HG03196 (cell line): ENCODE data around the gene ARV1.
"Not testable (repeated sequence)": the region's sequence is repeated elsewhere in the genome, so short reads cannot be mapped to it uniquely, and the experiment has no call there.

Experiments
- ATAC-seq: cut with Tn5 transposase; IDR thresholded peaks from one replicate; pipeline ENCODE4 v1.9.1; 2021; ENCODE audit not compliant: unreplicated experiment

ARV1 gene

DNA sequence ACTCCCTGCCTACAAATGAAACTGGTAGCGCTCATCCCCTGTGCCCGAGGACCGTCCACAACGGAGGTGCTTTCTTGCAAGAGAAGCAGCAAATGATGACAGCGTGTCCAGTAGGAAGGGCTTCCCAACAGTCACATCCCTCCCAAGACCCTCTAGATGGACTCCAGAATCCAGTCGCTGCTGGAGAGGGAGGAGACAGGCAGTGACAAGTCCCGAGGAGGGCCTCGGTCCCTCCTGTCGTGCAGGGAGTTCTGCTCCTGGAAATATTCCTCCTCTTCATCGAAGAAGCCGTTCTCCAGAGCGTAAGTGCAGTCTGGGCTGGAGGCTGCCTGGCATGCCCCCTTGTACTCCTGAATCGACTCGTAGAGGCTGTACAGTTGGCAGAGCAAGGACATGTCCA lies 40.8 kb downstream of the ARV1 start:
- ATAC-seq, result no peak

DNA sequence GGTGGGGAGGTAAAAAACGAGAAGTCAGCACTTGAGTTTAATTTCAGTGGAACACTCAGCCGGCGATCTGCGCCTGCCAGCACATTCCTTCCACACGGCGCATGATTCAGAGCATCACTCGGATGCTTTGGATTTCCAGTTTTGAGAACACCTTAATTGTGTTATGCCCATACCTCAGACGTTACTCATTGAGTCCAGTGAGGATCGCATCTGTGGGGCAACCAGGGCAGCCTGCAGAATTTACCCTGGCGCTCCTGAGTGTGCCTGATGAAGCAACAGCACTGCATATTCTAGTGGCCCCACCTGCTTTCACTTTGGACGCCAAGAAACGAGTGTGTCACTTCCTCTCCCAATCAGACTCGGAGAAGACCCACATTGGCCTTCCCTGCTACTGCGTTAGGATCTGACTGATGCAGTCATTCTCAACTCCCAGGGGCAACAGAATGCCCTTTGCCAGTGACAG lies 41.3 kb downstream of the ARV1 start:
- ATAC-seq, result no peak

DNA sequence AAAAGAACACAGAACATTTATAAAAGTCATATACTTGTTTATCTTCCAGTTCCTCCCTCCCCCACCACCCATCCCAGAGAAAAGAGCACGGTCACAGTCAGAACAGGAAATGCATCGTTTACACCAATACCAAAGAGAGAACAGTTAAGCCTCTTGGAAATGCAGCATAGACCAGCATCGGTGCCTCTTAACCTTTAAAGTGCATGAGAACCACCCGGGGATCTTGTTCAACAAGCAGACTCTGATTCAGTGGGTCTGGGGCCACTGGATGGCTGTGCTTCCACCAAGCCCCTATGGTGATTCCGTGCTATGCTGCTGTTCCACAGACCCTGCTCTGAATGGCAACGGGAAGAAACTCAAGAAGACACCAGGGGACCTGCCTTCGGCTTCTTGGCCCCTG lies 41.9 kb downstream of the ARV1 start:
- ATAC-seq, result no peak

DNA sequence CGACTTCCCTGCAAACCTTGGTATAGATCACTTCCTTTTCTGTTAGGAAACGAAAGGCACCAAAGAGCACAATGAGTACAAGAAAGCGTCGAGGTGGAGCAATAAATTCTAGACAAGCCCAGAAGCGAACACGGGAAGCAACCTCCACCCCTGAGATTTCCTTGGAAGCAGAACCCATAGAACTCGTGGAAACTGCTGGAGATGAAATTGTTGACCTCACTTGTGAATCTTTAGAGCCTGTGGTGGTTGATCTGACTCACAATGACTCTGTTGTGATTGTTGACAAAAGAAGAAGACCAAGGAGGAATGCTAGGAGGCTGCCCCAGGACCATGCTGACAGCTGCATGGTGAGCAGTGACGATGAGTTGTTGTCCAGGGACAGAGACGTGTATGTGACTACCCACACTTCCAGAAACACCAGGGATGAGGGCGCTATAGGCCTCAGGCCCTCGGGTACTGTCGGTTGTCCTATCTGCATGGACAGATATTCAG lies 42.7 kb downstream of the ARV1 start:
- ATAC-seq, result no peak

DNA sequence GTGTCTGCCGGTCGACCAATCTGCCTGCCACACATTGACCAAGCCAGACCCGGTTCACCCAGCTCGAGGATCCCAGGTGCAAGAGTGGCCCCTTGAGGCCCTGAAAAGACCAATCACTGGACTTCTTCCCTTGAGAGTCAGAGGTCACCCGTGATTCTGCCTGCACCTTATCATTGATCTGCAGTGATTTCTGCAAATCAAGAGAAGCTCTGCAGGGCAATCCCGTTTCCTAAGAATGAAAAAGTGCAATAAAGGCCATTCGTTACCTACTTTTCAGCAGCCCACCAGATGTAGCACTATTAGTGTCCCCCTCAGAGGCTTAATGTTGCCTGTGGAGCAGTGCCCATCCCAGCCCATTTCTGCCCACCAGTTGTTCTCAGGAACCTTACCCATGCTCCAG lies 43.6 kb downstream of the ARV1 start:
- ATAC-seq, result not testable (repeated sequence)

DNA sequence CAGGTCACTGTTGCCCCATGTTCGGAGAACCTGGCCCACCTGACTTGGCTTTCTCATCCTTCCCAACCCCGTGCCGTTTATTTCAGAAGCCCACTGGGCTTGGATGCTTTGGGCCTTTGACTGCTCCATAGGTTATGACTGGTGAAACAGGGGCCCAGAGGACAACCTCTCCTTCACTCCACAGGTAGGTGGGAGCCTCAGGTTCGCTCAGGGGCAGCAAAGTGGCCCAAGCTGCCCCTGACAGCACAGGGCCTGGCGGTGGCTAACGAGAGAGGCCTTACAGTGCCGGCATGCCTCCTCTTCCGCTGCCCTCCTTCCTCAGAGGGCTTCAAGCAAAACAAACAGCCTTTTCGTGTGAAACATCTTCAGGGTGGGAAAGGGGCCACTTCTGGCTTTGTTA lies 44.3 kb downstream of the ARV1 start:
- ATAC-seq, result no peak

DNA sequence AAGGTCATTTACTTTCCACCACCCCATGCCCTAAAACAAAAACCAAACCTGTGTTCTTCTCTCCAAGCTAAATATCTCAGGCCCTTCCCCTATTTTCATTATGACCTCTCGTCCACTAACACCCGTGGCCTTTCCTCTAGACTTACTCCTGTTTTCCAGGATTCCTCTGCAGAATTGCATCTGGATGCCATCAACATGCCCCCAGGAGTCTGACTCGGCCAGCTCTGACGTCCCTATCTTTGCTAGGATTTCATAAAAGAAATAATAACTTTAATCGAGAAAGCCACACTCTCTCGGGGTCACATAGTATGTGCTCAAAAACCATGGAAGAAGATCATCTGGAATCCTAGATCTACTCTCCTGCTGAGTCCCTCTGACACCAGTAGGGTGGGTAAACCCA lies 47.7 kb downstream of the ARV1 start:
- no peak for ATAC-seq

DNA sequence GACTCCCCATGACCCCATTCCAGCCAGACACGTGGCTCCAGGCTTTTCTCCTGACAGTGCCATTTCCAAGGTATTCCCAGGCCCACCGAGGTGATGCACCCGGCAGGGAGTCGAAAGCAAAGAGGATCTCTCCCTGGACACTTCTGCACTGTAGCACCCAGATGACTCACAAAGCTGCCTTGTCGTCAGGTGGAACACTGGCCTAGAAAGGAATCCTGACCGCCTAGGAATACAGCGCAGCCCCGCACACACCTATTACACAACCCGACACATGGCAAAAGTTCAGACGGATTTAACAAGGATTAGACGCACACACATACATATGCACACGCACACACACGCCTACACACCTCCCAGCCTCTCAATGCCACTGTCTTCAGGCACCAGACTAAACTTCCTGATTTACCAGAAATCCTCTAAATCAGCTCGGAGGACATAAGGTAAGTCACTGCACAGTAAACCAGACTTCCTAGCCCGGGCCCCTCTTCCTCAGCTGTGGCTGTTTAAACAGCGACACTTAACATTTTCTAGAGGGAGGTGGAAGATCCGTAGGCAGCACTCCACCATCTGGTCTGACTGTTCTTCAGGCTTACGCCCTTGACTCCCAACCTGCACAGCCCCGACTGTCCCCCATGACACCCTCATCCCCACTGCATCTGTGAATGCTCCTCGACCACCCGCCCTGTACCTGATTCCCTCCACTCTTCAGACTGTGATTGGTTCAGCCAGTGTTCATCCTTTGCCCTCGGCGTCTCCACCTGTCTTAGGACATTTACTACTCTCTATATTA lies 48.4 kb downstream of the ARV1 start:
- no peak for ATAC-seq

DNA sequence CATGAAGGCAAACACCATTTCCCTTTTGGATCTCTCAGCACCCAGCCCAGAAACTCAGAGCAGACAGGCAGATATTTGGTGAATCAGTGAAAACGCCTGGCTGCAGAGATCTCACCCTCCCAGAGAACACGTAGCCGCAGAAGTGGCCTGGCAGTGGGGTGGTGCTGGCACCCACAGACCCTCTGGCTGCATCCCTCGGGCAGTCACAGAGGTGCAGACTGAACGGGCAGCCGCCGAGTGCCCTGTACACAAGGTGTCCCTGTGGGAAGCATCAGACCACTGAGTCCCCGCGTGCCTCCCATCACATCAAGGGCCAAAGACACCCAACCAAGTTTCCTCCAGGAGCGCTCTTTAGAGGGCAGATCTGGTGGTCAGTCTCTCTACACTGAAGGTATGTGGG lies 49.1 kb downstream of the ARV1 start:
- ATAC-seq, result no peak

DNA sequence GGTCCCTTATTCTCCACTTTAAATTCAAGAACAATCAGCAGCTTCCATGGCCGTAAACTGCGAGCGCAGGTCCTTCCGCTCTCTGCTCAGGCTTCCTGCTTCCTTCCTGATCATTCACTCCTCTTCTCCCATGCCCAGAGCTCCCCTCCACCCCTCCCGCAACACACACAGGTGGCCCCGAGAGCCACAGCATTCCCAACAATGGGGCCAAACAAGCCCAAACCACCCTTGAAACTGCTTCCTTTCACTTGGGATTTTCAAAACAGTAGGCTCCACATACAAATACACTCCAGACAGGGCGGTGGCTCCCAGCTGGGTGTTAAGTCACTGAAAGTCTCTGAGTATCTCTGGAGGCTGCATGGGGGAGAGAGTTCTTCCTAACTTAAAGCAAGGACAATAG lies 49.8 kb downstream of the ARV1 start:
- ATAC-seq, result no peak

DNA sequence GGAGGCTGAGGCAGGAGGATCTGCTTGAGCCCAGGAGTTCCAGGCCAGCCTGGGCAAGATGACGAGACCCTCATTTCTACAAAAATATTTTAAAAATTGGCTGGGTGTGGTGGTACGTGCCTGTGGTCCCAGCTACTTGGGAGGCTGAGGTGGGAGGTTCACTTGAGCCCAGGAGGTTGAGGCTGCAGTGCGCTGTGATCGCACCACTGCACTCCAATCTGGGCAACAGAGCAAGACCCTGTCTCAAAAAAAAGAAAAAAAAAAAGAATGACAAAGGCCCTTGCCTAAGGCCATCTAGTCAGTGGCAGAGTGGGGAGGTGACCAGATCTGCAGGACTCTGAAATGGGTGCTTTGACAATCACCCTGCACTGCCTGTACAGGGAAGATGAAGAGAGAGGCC lies 50.4 kb downstream of the ARV1 start:
- not testable (repeated sequence) for ATAC-seq

DNA sequence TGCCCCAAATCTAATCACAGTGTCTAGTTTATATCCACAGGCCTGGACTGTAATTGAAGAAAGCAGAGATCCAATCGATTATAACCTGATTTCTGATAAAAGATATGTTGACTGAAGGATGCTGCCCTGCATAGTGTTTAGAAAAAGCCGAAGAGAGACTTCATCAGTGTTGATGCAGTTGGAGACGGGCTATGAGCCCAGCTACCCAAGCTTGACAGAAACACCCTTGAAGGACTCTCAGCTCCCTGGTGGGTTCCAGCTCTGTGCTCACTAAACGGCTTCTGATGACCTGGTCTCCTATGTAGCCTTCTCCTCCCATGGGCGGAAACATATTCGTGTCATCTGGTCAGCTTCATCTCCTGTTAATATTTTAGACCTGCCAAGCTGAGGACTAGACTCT lies 50.9 kb downstream of the ARV1 start:
- ATAC-seq, result no peak

DNA sequence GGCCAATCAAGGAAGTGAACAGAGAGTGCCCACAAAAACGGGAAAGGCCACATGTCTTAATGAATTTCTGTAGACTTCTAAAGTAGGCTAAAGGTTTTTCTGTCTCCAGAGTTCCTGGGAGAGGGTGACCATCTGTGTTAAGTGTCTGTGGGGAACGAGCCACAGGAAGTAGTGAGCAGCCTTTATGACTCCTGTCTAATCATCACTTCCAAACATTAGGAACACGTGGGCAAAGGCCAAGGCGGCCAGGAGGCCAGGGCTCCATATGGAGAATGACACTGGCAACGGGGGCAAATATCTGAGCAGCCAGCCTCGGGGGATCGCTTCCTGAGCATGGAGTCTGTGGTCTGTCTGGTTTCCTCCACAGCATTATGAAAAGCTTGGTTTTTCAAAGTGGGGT lies 54.1 kb downstream of the ARV1 start:
- ATAC-seq, result no peak

DNA sequence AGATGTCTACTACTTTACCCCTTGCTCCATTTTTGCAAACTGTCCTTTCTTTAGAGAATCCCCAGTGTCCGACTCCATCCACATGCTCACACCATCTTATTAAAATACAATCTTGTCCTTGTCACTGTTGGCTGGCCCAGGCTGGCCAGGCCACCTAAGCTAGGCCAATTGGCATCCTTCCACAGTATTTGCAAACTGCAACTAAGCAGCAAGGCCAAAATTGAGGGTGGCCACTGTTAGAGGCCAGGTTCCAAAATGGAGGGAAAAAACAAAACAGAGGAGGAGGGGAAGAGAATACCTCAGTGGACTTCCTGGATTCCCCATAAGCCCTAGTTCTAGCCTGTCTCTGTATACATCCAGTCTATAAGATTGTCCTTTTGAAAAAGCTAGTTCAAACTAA lies 56.9 kb downstream of the ARV1 start:
- no peak for ATAC-seq

DNA sequence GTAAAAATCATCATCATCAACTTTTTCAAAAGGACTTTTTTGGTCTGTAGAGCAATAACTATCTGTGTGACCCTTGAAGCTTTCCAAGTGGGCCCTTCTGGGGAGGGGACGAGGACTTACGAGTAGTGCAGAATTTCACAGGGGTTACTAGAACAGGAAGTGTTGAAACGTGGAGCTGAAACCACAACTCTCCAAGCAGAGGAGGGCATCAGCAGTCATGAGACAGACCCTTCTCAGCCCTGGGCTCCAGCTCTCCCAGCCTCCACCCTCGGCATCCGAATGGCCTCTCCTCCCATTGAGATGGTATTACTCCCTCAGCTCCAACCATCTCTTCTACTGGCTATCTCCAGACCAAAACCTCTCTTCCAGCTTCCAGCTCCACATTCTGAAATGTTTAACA lies 57.5 kb downstream of the ARV1 start:
- ATAC-seq, result no peak

DNA sequence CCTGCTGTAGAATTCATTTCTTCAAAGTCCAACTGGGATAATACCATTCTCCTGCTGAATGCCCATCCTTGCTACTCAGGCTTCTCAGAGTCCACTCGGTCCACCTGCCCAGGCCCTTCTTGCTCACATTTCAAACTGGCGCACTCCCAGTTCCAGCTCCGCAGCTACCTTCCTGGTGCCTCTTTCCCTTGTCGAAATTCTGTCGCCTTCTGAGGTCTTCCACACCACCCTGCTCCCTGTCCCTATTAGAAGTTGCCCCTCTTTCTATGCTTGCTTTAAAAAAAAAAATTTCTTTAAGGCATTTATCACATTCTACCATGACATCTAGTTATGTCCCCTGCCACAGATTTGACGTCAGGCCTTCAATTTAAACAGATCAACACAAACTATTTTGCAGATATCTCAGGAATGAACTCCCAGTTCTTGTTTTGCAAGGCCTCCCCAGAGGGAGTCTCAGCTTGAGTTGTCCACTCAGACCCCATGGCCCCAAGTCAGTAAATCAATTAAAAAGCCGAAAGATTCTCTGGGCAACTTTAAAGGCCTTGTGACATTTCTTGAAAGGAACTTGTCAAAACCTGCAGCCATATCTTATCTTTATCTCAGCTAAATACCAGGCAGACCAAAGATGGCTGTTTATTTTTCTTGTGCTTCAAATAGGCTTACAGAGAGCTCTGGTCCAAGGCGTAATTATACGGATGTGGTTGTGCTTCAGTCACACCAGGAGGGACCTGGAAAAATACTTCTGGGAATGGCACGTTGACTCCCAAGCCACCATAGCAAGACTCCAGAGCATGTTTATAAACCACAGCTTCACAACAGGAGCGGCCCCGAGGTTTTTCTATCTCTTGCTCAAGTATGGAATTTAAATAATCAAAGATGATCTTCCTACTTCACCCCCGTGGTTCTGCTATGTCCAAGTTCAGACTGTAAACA lies 59.0 kb downstream of the ARV1 start:
- no peak for ATAC-seq

DNA sequence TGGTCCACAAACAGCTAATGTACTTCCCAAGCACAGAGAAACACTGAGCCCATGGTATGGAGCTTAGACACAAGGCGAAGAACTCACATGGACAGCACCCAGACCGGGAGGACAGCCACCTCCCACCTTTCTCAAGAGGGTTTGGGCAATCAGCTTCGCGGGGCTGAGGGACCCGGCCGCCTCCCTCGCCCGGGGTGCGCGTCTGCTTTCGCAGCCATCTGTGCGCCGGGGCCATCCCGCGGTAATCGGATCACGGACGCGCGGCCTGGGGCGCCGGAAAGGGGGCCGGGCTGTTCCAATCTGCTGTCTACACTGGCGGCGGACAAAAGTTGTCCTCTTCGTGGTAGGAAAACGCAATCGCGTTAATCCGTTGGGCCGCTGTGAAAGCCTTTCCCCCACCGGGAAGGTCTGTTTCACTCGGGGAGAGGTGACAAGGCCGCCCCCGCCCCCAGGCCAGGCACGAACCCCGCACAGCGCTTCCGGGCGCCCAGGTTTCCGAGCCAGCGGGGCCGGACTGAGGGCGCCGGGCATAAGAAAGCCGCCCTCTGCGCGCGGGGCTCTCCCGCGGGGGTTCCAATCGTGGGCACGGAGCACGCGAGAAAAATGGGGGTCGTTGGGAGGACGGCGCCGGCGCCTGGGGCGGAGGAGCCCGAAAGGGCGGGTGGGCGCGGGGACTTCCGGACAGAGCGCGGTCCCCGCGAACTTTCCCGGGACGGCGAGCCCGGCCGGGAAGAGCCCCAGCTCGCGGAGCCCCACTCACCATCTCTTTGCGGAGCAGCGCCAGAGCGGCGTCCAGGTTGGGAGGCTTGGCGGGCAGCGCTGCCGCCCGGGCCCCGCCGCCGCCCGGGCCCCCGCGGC lies 60.5 kb downstream of the ARV1 start:
- peak; percentile 24 for ATAC-seq

DNA sequence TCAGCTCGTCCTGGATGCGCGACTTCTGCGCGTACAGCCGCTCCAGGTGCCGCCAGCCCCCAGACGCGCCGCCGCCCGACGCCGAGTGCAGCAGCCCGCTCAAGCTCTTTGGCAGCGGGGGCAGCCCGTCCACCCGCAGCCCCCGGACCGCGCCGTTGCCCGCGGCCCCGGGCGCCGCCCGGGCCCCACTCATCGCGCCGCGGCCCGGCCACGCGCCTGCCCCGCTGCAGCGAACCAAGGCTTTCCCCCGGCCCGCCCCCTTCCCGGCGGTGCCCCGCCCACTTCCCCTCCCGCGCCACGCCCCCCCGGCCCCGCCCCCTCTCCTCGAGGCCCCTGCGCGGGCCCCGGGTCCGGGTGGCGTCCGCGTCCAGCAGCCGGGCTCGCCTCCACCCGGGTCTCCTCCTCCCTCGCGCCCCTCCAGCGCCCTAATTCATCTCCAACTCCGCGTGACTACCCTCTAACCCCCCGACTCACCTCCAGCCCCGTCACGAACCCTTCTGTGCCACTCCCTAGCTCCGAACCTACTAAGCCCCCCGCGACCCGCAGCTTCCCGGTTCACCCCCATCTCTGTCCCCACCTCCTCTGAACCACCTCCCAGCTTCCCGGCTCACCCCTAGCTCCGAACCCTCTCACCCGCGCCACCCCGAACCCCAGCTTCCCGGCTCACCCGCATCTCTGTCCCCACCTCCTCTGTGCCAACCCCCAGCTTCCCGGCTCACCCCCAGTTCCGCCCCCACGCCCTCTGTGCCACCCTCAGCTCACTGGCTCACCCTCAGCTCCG lies 61.3 kb downstream of the ARV1 start, which contains the start of gene FAM89A:
FAM89A (minus strand) TSS at position 236 of the 781 bp plus-strand sequence; CDS start at position 193, 43 bp downstream.
- peak; percentile 58 for ATAC-seq

DNA sequence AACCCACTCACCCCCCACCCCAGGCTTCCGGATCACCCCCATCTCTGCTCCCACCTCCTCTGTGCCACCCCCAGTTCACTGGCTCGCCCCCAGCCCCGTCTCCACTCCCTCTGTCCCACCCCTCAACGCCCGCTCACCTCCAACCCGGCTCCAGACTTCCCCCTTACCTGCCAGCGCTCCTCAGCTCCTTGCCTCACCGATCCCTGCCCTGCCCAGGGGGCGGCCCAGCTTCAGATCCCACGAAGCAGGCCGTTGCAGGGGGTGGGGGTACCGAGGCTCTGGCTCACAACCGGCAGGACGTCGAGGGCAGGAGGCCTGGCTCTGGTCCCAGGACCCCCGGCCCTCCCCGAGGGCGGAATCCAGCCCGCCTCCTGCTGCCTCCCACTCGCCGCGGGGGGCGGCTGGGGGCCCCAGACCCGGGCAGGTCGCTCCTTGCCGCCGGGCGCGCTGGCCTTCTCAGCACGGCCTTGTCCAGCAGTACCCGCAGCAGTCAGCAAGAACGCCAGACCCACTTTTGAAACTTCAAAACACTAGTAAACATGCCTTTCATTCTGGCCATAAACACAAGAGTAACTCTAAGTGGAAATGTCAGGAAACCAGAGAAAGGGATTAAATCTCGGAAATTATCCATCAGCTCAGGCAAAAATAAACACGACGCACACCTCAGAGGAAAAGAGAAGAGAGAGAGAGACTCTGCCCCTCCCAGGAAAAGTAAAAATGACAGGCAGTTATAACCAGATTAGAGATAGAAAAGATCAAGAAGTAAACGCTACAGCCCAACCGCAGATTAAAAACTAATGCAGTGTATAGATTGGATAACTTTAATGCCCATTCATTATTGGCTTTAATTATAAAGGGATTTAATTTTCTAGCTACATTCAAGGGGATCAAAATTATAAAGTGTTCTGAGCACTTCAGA lies 62.2 kb downstream of the ARV1 start:
- ATAC-seq, result no peak
